Measurements from ENCODE around the gene PAQR5. TPM values are rescaled to one million over a fixed set of nuclear protein-coding genes. Genes with fewer than 3 reads are reported as not detected.

Gene PAQR5
- total RNA-seq, 2 experiments from 2014 or later, result not detected

DNA sequence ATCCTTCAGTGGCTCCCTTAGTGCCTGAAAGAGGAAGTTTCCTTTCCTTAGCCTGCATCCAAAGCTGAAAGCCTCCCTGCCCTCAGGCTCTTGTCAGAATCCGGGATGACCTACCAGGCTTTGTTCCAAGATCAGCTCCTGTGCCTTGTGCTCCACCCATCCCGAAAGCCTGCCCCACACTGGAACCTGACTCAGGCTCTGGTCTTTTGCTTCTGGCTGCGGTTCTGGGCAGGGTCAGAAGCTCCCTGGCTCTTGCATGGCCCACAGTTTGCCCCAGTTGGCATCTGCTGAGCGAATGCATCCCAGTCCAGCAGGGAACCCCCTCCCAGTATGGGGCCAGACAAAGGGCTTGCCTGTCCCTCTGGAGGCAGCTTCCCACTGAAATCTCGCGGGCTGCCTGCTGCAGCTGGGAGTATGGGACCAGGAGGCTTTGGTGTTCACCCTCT lies 89.6 kb downstream of the PAQR5 start:
- no peak overlapping the region for H3K27ac Mint-ChIP-seq
- ChIA-PET POLR2A (no interaction called here), CTCF (no interaction called here)
- ATAC-seq (ENCODE audit: poor library complexity), result no peak
- TF ChIP-seq CTCF (IDR thresholded peaks at IDR 0.05), result no peak
- Histone ChIP-seq H3K4me1 (ENCODE audit: insufficient read depth, low read length) (no peaks in the 10 kb centered on the region), H3K27me3 (ENCODE audit: control insufficient read depth in 1 of 2, insufficient read depth in 2 of 2, low read length in 2 of 2) (no peaks in the 10 kb centered on the region), H3K4me3 (ENCODE audit: low read length) (no peak overlapping the region), H3K27ac (ENCODE audit: low read depth in 1 of 2, low read length in 2 of 2) (no peak overlapping the region), H3K36me3 (ENCODE audit: insufficient read depth, low read length) (no peaks in the 10 kb centered on the region), H3K9me3 (ENCODE audit: control insufficient read depth in 1 of 2, insufficient read depth in 1 of 2, low read length in 2 of 2) (no peaks in the 10 kb centered on the region)
- H3K36me3 Mint-ChIP-seq (ENCODE audit: low read depth), result no peaks in the 10 kb centered on the region
- no peaks in the 10 kb centered on the region for H3K9me3 Mint-ChIP-seq
- no peak overlapping the region for H3K4me3 Mint-ChIP-seq
- no peaks in the 10 kb centered on the region for H3K27me3 Mint-ChIP-seq
- H3K4me1 Mint-ChIP-seq (ENCODE audit: low read depth), result no peaks in the 10 kb centered on the region
- DNase-seq, result no peak
- intact Hi-C loops (cut with DNase I, micrococcal nuclease), result no loop called here

GRCh38 chr15:69389426-69389825 lies 90.7 kb downstream of the PAQR5 start:
- Mint-ChIP-seq H3K27me3 (no peaks in the 10 kb centered on the region), H3K4me3 (no peak overlapping the region), H3K4me1 (ENCODE audit: low read depth) (peaks cover 2% of the 10 kb centered on the region), H3K9me3 (no peaks in the 10 kb centered on the region), H3K27ac (no peak overlapping the region), H3K36me3 (ENCODE audit: low read depth) (no peaks in the 10 kb centered on the region)
- H3K4me1 ChIP-seq (ENCODE audit: insufficient read depth, low read length), result peaks cover 2% of the 10 kb centered on the region
- no peaks in the 10 kb centered on the region for H3K27me3 ChIP-seq (ENCODE audit: control insufficient read depth in 1 of 2, insufficient read depth in 2 of 2, low read length in 2 of 2)
- ChIA-PET CTCF (no interaction called here), POLR2A (no interaction called here)
- ATAC-seq (ENCODE audit: poor library complexity) (no peak), DNase-seq (no peak)
- no peak overlapping the region for H3K4me3 ChIP-seq (ENCODE audit: low read length)
- H3K9me3 ChIP-seq (ENCODE audit: control insufficient read depth in 1 of 2, insufficient read depth in 1 of 2, low read length in 2 of 2), result no peaks in the 10 kb centered on the region
- H3K27ac ChIP-seq (ENCODE audit: low read depth in 1 of 2, low read length in 2 of 2), result no peak overlapping the region
- TF ChIP-seq CTCF (IDR thresholded peaks at IDR 0.05), result no peak
- intact Hi-C loops (cut with DNase I, micrococcal nuclease), result no loop called here
- H3K36me3 ChIP-seq (ENCODE audit: insufficient read depth, low read length), result no peaks in the 10 kb centered on the region

DNA sequence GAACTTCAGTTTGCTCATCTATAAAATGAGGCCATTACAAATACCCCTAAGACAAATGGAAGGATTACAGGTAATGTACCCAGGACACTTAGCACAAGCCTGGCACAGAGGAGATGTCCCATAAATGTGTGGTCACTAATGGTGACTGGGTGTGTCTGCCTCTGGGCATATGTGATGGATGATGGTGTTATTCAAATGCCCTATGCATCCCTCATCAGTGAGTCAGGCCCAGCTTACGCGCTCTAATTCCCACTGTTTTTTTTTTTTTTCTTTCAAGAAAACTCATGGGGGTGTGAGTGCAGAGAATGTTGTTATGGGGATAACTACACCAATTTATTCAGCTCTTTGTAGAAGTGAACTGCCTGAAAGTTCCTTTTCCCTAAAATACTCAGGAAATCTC lies 91.9 kb downstream of the PAQR5 start:
- intact Hi-C loops (cut with DNase I, micrococcal nuclease), result no loop called here
- no peak for TF ChIP-seq CTCF (IDR thresholded peaks at IDR 0.05)
- DNase-seq (no peak), ATAC-seq (ENCODE audit: poor library complexity) (no peak)
- Histone ChIP-seq H3K27me3 (ENCODE audit: control insufficient read depth in 1 of 2, insufficient read depth in 2 of 2, low read length in 2 of 2) (no peaks in the 10 kb centered on the region), H3K9me3 (ENCODE audit: control insufficient read depth in 1 of 2, insufficient read depth in 1 of 2, low read length in 2 of 2) (no peaks in the 10 kb centered on the region), H3K4me3 (ENCODE audit: low read length) (no peak overlapping the region), H3K4me1 (ENCODE audit: insufficient read depth, low read length) (peaks cover 8% of the 10 kb centered on the region), H3K36me3 (ENCODE audit: insufficient read depth, low read length) (no peaks in the 10 kb centered on the region), H3K27ac (ENCODE audit: low read depth in 1 of 2, low read length in 2 of 2) (no peak overlapping the region)
- Mint-ChIP-seq H3K27me3 (no peaks in the 10 kb centered on the region), H3K36me3 (ENCODE audit: low read depth) (no peaks in the 10 kb centered on the region), H3K4me3 (no peak overlapping the region), H3K27ac (no peak overlapping the region), H3K4me1 (ENCODE audit: low read depth) (peaks cover 8% of the 10 kb centered on the region), H3K9me3 (no peaks in the 10 kb centered on the region)
- POLR2A ChIA-PET, result interaction anchor here (1.0 kb wide), 1 partner anchor 72 kb away, joined by 3 read pairs; no protein-coding TSS in a partner anchor
- CTCF ChIA-PET, result no interaction called here

All from CD4-positive, alpha-beta T cell (primary cell).